Activated naive CD4-positive, alpha-beta T cell treated with anti-CD3 and anti-CD28 coated beads, Interleukin-2, amount 50 U/mL, for 72 hours (primary cell): ENCODE results near the gene GUCD1. TPM values are rescaled to one million over a fixed set of nuclear protein-coding genes. Genes with fewer than 3 reads are reported as not detected.

Experiments used
- ATAC-seq, 2 donors: fragments of 150-1000 bp; cut with Tn5 transposase; 2 replicates each; pipeline ENCODE4 v1.10.0; 2021; ENCODE audit warnings: mild to moderate bottlenecking in 2 of 2, moderate library complexity in 2 of 2
- DNase-seq, 2 donors: peaks; one replicate each; pipeline ENCODE4 v3.0.0; 2021 to 2022; ENCODE audit warnings: low spot score in 2 of 2
- H3K27ac Mint-ChIP-seq, 2 donors: one replicate each; pipeline ENCODE4 v1.8.0; 2022; ENCODE audit warnings: mild to moderate bottlenecking in 2 of 2, mixed read lengths in 2 of 2
- H3K36me3 Mint-ChIP-seq, 2 donors: one replicate each; pipeline ENCODE4 v1.8.0; 2022; ENCODE audit warnings: mixed read lengths in 2 of 2
- H3K9me3 Mint-ChIP-seq, 2 donors: one replicate each; pipeline ENCODE4 v1.8.0; 2022; ENCODE audit warnings: mixed read lengths in 2 of 2
- total RNA-seq, 2 donors: library from RNA; stranded (reverse); gene quantifications; one replicate each; pipeline ENCODE4 v1.2.3, GENCODE V29; 2022

GUCD1 gene
- total RNA-seq, 2 donors from 2014 or later, result 106 to 137 TPM

DNA sequence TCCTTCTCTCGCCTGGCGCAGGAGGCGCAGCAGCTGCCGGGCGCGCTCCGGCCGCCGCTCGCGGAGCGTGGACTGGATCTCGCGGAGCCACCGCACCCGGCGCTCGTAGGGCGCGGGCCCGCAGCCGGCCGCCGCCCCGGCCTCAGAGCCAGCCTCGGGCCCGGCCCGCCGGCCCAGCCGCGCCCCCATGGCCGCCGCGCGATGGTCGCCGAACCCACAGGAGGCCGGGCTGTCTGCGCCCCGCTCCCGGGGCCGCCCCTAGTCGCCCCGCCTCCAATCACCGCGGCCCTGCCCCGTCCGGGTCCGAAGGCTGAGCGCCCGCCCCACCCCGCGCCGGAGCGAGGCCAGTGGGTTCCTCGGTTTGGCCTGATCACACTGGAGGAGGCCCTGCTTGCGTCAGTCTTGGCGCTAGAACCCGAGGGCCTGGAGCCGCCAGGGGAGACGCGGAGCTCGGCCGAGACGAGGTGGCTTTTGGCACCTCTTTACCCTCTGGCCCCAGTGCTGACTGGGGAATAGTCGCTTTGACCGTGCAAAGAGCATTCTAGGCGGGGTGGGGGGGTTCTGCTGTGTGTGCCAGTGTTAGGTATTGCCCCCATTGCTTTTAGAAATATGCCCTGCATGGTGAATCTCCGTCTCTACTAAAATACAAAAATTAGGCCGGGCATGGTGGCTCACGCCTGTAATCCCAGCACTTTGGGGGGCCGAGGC lies 38.1 kb upstream of the GUCD1 start, which contains the start of gene LRRC75B:
TSS of gene LRRC75B (minus strand) at position 223 of the 708 bp plus-strand sequence. CDS start at position 189, 34 bp downstream.
- peak in 1 of 2 donors; percentile 56 for DNase-seq
- Mint-ChIP-seq H3K9me3 (no peaks in the 10 kb centered on the region), H3K27ac (peak within 1 kb of the TSS in 1 of 2 donors; percentile 90), H3K36me3 (no peaks in the 10 kb centered on the region)
- peak; percentile 79 to 83 for ATAC-seq

DNA sequence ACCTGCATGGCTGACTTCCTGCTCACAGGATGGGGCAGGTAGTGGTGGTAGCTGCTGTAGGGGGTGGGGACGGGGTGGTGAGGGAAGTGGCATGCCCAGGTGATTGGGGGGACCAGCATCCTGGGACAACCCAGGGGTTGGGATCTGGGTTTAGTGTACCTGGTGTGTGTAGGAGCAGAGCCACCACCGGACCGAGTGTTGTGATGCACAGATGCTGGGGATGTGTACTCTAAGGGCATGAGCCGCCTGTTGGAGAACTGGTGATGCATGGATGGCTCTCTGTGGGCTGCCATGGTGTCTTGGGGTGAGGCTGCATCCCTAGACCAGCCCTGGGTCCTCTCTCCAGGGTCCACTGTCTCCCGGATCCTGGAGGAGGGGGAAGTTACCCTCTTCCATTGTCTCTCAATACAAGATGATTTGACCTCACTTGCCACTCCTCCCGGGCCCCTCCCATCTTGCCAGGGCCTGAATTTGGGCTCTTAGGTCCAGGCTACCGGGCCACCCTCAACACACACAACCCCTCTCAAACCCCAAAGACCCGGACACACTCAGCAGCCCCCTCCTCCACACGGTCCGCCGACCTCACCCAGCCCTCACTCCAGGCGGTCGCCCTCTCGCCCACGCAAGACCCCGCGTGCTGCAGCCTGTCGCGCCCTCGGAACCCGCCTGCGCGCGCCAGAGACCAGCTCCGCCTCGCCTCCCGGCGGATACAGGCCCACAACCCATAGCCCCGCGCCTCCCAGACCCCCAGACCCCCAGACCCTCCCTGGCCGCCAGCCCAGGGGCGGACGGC lies 37.3 kb upstream of the GUCD1 start:
- no peak for DNase-seq
- H3K36me3 Mint-ChIP-seq, result no peaks in the 10 kb centered on the region
- H3K27ac Mint-ChIP-seq, result peak overlapping the region in 1 of 2 donors; percentile 90
- H3K9me3 Mint-ChIP-seq, result no peaks in the 10 kb centered on the region
- ATAC-seq, result peak; percentile 7 to 22

DNA sequence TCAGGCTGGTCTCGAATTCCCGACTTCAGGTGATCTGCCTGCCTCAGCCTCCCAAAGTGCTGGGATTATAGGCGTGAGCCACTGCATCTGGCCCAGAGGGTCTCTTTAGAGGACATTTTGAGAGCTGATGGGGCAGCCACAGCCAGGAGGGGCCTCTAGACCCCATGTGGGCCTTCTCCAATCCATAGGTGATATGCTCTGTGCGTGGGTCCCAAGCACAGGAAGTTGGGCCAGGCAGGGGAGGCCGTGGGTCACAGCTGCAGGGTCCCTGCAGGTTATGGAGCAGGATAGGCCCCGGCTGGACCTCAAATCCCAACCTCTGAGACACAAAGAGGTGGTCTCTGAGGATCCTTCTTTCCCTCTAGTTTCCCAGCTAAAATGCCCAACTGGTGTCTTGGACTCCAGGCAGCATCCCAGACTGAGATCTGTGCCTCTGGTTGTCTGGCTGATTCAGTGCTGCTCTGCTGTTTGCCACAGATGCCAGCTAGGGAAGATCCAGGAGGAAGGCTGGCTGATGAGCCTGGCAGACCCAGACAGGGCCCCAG lies 36.4 kb upstream of the GUCD1 start:
- Mint-ChIP-seq H3K9me3 (no peaks in the 10 kb centered on the region), H3K36me3 (no peaks in the 10 kb centered on the region), H3K27ac (no peak overlapping the region)
- DNase-seq (no peak), ATAC-seq (no peak)

DNA sequence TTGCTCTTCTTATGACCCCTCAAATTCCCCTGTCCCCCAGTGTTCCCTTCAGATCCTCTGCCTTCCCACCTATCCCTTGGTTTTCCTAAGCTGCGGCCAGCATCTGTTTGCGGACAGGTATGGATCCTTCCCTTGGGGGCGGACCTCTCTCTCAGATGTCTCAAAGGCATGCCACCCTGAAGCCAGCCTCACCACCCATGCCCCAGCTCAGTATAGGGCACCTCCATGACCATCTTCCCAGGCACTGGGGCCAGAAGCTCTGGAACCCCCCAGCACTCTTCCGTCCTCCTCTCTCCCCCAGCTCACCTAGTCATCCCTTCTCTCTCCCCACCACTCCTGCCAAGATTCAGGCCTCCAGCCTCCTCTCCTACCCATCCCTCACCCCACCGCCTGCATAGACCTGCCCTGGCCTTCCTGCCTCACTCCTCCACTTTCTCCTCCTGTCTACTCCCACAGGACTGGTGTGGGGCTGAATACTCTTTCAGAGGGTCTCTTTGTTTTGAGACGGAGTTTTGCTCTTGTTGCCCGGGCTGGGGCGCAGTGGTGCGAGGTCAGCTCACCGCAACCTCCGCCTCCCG lies 35.7 kb upstream of the GUCD1 start:
- H3K36me3 Mint-ChIP-seq, result no peaks in the 10 kb centered on the region
- ATAC-seq, result no peak
- no peak overlapping the region for H3K27ac Mint-ChIP-seq

DNA sequence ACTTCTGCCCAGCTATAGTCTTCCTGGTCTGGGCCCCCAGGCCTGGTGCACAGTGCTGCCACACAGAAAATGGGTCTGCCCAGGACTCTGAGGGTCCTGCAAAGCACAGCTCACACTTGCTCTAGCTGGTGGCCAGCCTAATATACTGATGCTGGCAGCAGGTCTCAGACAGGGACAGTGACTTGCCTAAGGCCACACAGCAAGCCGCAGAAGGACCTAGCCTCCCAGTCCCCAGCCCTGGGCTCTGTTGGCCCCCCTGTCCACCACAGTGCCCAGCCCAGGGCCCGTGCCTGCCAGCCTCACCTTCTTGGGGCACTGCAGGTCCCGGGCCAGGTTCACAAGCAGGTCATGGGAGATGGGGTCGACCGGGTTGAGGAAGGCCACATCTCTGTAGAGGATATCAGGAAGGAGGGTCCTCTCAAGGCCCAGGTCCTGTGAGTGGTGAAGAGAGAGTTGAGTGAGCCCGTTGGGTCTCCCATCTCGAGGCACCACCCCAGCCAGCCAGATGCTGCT lies 34.6 kb upstream of the GUCD1 start:
- Mint-ChIP-seq H3K36me3 (no peaks in the 10 kb centered on the region), H3K27ac (no peak overlapping the region), H3K9me3 (no peaks in the 10 kb centered on the region)
- DNase-seq (no peak), ATAC-seq (no peak)

More for the DNA sequence above, 35.7 kb upstream of the GUCD1 start:
- H3K9me3 Mint-ChIP-seq, result no peaks in the 10 kb centered on the region
- no peak for DNase-seq

DNA sequence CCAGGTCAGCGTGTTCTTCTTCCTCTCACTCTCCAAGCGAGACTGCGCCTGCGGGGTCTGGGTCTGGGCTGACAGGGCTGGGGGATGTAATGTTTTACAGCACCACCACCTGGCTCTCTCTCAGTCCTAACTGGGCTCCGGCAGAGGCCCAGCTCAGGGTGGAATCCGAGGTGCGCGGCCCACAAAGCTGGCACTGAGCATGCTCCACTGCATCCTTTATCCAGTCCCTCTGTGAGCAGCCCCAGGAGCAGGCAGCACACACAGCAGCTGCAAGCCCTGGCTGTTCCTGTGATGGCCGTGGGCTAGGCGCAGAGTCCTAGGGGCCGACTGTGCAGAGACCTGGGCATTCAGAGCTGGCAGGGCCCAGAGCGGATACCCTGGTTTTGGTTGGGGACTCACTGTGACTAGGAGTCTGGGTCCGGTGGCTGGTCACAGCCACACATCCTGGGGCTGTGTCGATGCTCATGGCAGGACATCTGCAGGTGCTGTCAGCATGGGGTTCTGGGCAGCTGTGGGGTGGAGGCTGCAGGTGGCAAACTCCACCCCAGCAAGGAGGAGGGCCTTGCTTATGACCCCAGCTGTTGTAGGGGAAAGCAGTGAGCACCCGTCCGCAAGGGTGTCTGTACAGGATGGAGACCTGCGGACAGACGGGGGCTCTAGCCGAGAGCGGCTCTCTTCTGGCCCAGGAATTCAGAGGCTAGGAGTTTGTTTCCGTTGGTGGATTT lies 34.0 kb upstream of the GUCD1 start:
- H3K27ac Mint-ChIP-seq, result no peak overlapping the region
- no peaks in the 10 kb centered on the region for H3K9me3 Mint-ChIP-seq
- ATAC-seq (no peak), DNase-seq (no peak)
- H3K36me3 Mint-ChIP-seq, result no peaks in the 10 kb centered on the region

DNA sequence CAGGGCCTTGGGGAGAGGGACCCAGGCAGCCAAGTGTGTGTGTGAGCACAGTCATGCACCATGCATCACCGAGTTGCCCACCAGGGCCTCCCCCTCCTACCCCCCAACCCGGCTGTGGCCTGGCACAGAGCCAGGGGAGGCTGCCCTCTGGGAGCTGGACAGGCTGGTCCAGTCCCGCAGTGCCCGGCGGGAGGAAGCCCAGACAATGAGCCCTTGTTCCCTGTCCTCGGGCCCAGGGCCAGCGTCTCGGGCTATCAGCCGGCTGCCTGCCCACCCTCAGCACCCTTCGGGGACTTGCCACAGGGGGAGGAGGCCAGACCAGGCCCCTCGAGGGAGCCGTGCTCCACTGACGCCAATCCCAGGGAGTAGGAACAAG lies 33.4 kb upstream of the GUCD1 start:
- no peak for DNase-seq
- H3K36me3 Mint-ChIP-seq, result no peaks in the 10 kb centered on the region
- no peak overlapping the region for H3K27ac Mint-ChIP-seq
- ATAC-seq, result no peak
- no peaks in the 10 kb centered on the region for H3K9me3 Mint-ChIP-seq

DNA sequence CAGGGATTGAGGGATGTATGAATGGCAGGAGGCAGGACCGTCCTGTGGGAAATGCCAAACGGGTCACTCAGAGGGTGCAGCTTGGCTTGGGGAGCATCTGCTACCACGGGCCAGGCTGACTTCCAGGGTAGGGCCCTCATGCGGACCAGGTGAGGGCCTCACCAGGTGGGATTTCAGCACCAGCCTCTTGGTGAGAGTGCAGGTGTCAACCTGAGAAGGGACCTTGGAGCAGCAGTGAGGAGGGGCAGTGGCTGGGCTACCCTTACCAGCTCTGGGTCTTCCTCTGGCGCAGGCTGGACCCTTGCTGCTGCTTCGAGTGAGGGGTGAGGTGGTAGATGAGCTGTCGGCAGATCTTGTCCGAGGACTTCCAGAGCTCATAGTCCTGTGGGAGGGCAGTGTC lies 33.0 kb upstream of the GUCD1 start:
- no peaks in the 10 kb centered on the region for H3K9me3 Mint-ChIP-seq
- no peak for ATAC-seq

DNA sequence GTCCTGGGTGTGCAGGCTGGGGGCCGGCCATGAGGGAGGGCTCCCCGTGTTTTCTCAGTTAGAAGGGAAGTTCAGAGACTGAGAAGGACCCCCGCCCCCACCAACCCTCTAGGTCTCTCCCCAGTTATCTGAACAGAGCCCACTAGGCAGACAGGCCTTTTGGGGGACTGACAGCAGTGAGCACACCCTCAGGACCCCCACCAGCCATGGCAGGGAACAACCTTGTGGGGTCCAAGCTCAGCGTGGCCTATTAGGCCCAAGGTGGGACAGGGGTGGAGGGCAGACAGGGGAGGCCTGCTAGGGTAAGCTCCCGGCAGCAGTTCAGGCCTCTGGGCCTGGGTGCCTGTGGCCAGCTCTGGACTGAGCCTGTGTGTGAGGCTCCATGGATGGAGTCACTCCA lies 32.3 kb upstream of the GUCD1 start:
- ATAC-seq, result no peak
- Mint-ChIP-seq H3K9me3 (no peaks in the 10 kb centered on the region), H3K27ac (no peak overlapping the region), H3K36me3 (no peaks in the 10 kb centered on the region)
- DNase-seq, result no peak

More for the DNA sequence above, 33.0 kb upstream of the GUCD1 start:
- no peak overlapping the region for H3K27ac Mint-ChIP-seq
- no peak for DNase-seq
- H3K36me3 Mint-ChIP-seq, result no peaks in the 10 kb centered on the region

DNA sequence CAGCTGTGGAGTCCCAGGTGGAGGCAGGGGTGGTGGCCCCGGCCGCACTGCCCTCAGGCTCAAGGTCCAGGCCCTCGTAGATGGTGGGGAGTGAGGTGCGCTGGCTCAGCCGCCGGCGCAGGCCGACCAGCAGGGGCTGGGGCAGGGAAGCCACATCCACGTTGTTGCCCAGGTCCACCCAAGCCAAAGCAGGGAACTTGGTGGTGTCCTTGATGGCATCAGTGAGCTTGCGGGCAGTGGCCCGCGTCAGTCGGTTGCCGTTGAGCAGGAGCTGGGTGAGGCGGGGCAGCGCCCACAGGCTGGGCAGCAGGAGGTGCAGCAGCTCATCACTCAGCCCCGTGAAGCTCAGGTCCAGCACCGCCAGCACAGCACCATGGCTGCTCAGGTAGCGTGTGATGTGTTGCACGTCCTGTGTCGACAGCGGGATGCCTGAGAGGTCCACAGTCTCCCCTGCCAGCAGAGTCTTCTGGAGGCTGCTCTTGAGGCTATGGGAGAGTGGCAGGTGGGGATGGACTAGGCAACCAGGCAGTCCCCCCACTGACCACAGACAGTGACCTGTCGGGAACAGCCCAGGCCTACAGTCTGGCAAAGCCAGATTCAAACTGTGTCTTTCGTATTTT lies 31.1 kb upstream of the GUCD1 start:
- no peaks in the 10 kb centered on the region for H3K9me3 Mint-ChIP-seq
- ATAC-seq (no peak), DNase-seq (no peak)
- no peak overlapping the region for H3K27ac Mint-ChIP-seq
- no peaks in the 10 kb centered on the region for H3K36me3 Mint-ChIP-seq

DNA sequence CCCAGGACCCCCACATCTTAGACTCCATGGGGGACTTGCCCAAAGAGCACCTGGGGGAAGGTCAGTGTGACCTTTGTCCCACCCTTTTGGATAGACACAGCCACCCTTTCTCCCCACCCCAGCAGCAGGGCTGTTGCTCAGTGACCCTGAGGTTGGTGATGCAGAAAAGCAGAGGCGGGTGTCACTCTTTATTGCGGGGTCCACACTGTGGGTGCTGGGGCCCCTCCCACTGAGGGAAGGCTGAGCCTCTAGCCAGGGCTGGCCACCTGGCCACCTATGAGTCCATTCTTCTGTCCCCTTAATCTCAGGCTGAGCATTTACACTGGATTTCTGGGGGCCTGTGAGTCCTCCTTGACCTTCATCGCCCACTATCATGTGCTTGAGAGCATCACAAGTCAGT lies 30.5 kb upstream of the GUCD1 start:
- ATAC-seq, result no peak
- Mint-ChIP-seq H3K9me3 (no peaks in the 10 kb centered on the region), H3K36me3 (no peaks in the 10 kb centered on the region)

DNA sequence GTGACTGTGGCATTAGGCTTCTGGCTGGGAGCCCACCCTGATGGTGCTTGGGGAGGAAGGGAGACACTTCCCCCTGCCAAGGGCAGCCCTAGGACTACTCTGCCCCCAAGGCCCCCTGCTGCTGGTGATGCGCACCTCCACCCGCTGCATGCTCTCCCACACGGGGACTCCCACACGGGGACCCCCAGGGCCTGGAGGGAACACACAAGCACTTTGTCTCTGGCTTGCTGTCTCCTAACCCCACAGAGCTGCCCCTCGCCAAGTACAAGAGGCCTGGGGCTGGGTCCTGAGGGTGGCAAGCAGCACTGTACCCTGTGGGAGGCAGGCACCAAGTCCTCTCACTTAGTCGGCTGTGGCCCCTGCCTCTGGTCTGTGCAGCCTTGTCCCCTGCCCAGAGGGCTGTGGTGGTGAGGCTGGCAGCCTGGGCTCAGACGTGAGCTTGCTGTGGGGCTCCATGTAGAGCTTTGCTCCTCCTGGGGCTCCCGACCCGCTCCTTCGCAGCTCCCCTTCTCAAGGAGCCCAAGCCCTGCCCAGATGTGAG lies 30.0 kb upstream of the GUCD1 start:
- H3K36me3 Mint-ChIP-seq, result no peaks in the 10 kb centered on the region
- DNase-seq, result no peak
- H3K9me3 Mint-ChIP-seq, result no peaks in the 10 kb centered on the region
- no peak overlapping the region for H3K27ac Mint-ChIP-seq
- ATAC-seq, result peak in 1 of 2 donors; percentile 36

More for the DNA sequence above, 30.5 kb upstream of the GUCD1 start:
- no peak for DNase-seq
- H3K27ac Mint-ChIP-seq, result no peak overlapping the region

DNA sequence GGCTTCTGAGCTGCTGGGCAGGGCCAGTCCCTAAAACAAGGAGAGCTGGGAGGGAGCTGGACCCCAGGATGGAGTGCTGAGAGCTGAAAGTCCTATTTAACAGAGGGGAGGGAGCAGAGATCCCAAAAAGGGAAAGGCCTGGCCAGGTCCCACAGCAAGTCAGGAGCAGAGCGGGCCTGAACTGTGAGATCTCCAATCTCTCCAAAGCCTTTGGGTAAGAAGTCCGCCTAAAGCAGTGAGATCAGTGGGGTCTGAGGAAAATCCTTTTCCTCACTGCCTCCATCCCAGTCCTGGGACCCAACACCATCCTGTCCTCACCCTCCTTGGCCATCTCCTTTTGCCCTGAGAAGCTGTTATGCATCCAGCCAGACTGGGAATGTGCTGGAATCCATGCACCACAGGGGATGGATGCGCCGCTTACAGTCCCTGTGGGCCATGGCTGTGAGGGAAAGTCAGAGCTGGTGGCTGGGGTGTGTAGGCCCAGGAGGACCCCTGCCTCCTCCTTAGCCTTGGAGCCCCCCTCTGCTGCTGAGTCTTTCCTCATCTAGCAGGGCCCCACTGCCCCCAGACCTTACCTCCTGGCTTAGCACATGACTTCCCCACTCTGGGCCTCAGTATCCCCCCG lies 29.3 kb upstream of the GUCD1 start:
- DNase-seq, result no peak
- no peaks in the 10 kb centered on the region for H3K36me3 Mint-ChIP-seq
- no peak for ATAC-seq
- H3K9me3 Mint-ChIP-seq, result no peaks in the 10 kb centered on the region
- H3K27ac Mint-ChIP-seq, result peak overlapping the region; percentile 36 to 42

DNA sequence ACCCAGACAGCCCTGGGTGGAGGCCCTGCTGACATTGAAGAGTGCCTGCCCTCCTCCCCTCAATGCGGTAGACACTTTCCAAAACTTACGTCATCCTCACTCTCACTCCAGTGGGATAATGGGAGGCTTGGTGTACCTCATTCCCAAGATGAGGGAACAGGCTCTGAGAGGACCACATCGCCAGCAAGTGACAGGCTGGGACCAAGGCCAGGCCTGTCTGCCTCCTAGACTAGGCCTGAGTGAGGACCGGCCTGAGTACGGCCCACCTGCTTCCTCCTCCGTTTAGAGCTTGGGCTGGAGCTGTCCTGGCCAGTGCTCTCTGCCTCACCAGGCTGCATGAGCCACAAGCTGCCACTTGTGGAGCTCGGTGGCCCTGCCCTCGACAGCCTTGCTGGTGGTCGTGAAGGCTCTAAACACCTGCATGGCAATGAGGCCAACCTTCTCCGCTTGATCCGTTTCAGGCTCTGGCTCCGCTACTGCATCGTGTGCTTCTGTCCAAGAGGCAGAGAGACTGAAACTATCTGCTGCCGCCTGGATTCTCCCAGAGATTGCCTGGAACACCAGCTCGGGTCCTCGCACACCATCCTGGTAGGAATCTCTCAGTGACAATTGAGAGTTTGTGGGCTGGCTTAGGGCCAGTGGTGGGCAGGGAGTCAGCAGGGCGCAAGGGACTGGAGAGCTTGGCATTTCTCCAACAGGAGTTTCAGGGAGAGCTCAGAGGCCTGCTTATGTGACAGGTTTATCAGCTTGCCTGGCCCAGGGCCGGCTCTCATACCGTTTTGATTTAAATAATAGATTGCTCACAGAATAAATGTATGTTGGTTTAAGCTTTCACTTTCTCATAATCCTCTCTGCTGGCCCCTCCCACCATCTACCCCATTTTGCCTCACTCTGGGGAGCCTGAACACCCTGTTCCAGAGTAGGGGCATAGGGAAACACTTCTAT lies 28.6 kb upstream of the GUCD1 start:
- Mint-ChIP-seq H3K9me3 (no peaks in the 10 kb centered on the region), H3K27ac (peak overlapping the region; percentile 36 to 42), H3K36me3 (no peaks in the 10 kb centered on the region)
- no peak for DNase-seq
- ATAC-seq, result no peak
